ENCODE data around the gene IL32.
"Not testable (repeated sequence)": the region's sequence is repeated elsewhere in the genome, so short reads cannot be mapped to it uniquely, and the experiment has no call there.

IL32 gene

DNA sequence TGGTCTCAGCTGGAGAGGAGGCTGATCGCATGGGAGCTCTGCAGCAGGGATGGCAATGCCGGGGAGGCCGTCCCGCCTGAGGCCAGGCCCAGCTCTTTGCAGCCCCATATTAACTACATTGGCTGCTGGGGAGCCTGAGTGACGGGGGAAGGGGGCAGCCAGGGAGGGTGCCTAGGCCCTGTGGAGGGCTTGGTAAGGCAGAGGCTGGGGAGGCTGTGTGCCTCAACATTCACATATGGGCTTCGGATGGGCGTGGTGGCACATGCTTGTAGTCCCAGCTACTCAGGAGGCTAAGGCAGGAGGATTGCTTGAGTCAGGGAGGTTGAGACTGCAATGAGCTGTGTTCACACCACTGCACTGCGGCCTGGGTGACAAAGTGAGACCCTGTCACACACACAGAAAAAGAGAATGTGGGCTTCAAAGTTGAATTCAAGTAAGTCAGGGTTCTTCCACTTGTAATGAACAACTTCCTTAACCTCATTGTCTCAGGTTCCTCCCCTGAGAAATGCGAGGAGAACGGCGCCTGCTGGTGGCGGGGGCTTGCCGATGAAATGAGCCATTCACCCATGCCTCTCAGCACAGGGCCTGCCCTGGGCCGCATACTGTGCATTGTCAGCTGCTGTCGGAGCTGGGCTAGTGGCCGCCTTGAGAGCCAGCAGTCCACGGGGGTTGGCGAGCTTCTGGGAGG is 7.3 kb downstream of the IL32 start:
- DNase-seq = not testable (repeated sequence)

DNA sequence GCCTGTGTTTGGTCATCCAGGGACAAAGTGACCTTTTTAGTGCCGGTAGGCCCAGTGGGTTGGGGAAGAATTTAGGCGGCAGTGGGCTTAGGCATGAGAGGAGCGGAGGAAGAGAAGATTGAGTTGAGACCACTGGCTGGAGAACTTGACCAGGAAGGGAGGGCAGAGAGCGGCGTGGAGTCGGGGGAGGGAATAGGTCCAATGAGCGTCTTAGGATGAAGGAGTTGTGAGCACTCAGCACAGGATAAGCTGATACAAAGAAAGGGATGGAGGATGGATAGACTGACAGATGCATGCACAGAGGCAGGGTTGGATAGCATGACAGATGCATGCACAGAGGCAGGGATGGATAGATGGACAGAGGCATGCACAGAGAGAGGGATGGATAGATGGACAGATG is 8.0 kb downstream of the IL32 start:
- no peak for DNase-seq

DNA sequence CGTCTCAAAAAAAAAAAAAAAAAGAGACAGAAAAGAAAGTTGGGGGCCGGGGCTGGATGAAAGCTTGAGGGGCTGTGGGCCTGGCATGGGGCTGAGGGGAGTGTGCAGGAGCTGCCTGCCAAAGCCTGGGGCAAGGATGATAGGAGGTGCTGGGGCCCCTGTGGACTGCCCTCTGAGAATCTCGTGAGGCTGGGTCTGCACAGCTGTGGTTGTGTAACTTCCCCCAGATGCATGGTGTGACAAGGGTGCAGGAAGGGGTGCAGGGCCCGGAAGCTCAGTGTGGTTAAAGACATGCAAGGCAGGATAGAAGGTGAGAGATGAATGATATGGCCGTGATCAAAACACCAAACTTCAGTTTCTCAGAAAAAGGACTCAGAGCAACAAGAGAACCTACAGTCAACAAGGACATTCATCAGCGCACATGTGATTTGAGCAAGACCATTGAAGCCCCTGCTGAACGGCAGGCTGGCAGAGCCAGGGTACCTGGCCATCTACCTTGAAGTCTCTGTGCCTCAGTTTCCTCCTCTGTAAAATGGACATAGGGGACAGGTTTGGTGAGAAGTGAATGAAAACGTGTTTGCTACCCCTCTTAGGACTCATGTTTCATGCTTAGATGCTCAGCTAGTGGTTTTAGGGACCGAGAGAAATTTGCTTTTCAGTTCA is 9.6 kb downstream of the IL32 start:
- peak; percentile 38 to 74 (median 64) for DNase-seq

DNA sequence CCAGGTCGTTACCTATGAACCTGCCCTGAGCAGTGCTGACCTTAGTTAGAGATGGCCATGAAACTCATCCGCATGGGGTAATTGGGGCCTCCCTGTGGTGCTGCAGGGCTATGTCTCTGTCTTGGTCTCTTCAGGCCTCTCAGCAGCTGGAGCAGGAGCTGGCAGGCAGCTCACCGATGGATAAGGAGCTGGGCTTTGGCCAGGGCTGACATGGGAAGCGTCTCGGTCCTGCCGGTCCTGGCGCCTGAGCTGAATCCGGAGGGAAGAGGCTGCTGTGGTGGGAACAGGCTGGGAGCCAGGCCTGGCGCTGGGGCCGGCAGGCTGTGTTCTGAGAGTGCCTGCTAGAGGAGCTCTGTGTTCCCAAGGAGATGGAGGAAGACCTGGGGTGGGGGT is 10.1 kb downstream of the IL32 start:
- DNase-seq = no peak

DNA sequence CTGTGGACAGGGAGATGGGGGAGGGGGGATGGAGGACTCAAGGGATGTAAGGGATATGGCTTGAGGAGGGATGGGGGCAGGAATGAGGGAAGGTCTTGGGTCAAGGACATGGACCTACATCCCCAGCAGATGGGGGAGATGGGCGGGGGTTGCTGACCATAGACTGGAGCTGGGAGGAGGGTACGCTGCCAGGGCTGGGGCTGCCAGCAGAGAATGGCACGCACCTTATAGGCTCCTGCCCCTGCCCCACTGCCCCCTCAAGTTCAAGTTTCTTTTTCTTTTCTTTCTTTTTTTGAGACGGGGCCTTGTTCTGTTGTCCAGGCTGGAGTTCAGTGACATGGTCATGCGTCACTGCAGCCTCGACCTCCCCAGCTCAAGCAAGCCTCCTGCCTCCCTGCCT is 10.5 kb downstream of the IL32 start:
- not testable (repeated sequence) for DNase-seq

DNA sequence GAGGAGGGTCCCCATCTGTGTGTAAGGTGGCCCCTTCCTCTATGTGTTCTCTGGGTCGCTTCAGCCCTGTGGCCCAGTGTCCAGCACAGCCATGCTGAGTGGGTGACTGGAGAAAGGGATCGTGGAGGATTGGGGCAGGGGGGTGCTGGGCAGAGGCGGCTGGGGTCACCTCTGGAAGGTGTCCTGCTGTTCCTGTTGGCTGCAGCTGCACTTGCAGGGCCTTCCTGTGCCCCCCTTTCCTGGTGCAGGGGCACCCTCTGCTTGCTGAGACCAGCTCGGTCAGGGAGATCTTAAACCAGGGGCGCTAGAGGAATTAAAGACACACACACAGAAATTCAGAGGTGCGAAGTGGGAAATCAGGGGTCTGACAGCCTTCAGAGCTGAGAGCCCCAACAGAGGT is 11.1 kb downstream of the IL32 start:
- DNase-seq = no peak

DNA sequence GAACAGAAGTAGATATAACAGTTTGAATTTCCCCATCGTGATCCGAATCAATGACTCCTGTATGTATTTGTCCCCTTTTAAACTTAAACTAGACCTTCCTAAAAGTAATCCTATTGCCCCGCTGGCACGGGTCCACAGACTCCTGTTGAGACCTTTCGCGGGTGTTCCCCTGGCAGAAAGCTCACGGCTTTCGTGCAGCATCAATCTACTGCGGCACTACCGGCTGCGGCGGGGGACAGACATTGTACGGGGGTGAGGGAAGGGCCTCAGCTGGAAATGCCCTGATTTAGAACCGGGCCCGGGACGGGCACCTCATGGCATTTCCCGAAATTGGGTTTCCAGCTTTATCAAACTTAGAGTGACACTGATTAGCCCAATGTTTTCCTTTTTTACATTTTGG is 14.6 kb downstream of the IL32 start:
- DNase-seq = no peak

DNA sequence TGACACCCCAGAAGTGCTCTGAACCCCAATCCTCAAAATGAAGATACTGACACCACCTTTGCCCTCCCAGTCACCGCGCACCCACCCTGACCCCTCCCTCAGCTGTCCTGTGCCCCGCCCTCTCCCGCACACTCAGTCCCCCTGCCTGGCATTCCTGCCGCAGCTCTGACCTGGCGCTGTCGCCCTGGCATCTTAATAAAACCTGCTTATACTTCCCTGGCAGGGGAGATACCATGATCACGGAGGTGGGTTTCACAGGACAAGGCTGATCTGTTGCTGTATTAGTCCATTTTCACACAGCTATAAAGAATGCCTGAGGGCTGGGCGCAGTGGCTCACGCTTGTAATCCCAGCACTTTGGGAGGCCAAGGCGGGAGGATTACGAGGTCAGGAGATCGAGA is 16.5 kb downstream of the IL32 start:
- not testable (repeated sequence) for DNase-seq

DNA sequence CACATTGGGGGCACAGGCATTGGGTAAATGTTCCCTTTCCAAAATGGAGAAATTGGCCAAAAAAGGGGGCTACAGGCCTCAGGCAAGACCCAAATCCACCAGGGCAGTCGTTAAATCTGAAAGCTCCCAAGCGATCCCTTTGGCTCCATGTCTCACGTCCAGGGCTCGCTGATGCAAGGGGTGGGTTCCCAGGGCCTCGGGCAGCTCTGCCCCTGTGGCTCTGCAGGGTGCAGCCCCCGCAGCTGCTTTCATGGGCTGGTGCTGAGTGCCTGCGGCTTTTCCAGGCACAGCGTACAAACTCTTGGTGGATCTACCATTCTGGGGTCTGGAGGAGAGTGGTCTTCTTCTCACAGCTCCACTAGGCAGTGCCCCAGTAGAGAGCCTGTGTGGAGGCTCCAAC is 18.0 kb downstream of the IL32 start:
- DNase-seq = not testable (repeated sequence)

DNA sequence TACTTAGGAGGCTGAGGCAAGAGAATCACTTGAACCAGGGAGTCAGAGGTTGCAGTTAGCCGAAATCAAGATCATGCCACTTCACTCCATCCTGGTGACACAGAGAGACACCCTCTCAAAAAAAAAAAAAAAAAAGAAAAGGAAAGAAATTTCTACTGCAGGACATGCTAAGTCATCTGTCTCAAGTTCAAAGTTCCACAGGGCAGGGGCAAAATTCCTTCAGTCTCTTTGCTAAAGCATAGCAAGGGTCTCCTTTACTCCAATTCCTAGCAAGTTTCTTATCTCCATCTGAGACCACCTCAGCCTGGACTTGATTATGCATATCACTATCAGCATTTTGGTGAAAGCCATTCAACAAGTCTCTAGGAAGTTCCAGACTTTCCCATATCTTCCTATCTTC is 19.1 kb downstream of the IL32 start:
- DNase-seq = no peak

DNA sequence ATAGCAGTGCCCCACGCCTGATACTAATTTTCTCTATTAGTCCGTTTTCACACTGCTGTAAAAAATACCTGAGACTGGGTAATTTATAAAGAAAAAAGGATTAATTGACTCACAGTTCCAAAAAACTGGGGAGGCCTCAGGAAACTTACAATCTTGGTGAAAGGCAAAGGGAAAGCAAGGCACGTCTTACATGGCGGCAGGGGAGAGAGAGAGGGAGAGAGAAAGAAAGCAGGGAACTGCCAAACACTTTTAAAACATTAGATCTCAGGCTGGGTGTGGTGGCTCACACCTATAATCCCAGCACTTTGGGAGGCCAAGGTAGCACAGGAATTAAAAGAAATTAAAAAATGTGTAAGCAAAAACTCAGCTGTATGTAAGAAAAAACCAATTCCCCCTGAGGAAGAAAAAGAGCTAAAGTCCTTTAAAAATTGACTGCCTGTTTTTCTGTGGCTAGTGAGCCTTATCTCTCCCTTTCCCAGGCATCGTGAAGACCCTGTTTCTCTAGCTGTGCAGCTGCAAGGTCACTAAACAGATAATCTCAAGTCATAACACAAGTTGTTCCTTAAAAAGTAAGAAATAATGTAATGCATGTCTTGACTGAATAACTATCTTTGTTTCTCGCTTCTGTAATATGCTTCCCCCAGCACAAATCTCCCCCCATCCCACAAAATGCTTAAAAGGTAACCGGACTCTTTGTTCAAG is 19.7 kb downstream of the IL32 start:
- no peak for DNase-seq

DNA sequence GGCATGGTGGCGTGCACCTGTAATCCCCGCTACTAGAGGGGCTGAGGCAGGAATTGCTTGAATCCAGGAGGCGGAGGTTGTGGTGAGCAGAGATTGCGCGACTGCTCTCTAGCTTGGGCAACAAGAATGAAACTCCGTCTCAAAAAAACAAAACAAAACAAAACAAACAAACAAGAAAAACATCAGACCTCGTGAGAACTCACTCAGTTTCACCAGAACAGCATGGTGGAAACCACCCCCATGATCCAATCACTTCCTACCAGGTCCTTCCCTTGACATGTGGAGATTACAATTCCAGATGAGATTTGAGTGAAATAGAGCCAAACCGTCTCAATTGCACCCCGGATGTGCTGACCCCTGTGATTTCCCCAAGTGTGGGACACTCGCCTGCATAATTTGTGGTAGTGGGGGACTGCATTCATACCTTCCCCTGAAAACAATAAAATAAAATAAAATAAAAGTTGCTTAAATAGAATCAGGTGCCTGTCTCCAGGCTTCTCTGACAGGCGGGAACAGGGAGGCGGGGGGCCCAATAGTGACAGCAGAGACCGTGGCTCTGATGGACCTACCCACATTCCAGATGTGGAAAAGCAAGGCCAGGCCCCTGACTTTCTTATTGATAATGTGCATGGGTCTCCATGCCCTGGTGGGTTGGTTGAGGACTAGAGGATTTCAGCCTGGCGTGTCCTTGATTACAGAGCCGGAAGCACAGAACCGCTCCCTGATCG is 20.6 kb downstream of the IL32 start:
- no peak for DNase-seq

DNA sequence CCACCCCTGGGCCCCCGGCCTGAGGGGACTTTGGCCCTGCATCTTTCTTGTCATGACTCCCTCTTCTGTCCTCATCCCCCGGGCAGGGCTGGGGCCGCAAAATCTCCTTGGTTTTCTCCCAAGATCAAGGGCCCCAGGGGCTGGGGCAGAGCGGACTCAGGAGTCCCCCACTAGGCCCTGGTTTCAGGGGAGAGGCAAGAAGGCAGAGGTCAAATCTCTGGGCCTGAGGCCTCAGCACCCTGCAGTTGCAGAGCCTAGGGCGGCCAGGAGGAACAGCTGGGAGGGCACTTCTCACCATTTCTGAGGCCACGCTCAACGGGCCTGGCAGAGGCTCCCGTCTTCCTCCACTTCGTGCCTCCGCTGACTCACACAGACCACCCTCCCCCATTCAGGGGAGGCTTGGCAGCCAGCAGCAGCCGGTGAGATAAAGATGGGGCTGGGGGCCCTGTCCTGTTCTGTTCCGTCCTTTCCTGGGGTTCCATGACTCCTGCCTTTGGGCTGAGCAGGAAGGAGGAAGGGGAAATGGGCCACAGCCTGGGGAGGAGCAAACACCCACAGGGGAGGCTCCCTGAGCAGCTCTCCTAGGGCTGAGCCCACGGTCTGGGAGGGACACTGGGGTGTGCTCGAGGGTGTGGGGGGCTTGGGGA is 21.3 kb downstream of the IL32 start:
- DNase-seq = no peak

DNA sequence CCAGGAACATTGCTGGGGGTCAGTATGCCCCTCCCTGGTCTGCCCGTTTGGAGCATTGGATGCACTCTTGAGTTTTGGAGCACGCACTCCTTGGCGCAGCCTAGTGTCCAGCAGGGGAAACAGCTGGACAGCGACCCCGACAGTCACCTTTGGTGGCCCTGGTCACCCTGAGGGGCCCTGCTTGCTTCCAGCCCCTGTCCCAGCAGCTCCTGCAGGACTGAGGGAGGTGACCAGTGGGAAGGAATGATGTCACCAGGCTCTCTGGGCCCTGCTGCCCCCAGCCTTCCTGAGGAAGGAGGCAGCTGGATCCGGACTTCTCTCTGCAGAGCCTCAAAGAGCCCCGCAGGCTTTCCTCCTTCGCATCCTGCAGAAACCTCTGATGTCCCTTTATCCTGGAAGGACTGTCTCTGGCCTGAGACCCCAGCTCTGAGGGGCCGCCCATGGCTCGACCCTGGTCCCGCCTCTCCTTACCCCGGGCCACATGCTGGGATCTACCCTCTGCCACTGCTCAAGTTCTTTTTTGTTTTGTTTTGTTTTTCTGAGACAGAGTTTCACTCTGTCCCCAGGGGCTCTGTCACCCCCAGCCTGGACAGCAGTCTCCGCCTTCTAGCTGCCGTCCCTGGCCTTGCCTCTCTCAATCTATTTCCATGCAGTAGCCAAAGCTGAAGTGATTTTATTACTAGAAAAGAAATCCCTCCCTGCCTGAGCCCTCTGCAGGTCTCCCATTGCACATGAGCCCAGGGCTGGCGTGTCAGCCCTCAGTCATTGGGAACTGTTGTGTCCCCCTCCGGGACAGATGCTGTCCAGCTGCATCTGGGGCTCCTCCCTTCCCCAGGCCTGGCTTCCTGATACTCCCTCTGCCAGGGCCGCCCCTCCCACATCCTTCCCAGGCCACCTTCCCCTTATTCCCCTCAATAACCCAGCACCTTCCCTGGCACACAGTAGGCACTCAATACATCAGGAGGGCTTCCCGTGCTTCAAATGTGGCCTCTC is 22.1 kb downstream of the IL32 start:
- DNase-seq = no peak

DNA sequence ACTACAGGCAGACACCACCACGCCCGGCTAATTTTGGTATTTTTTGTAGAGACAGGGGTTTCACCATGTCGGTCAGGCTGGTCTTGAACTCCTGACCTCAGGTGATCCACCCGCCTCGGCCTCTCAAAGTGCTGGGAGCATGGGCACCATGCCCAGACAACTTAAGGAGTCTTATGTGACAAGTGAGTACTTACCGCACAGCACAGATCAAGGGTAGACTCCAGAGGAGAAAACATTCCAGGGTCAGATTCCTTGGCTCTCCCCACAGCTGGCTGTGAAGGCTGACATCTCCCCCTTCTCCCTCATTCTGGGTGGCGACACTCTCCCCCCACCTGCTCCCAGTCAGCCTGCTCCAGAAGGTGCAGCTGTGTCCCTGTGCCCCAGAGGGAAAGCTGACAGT is 23.0 kb downstream of the IL32 start:
- no peak for DNase-seq

DNA sequence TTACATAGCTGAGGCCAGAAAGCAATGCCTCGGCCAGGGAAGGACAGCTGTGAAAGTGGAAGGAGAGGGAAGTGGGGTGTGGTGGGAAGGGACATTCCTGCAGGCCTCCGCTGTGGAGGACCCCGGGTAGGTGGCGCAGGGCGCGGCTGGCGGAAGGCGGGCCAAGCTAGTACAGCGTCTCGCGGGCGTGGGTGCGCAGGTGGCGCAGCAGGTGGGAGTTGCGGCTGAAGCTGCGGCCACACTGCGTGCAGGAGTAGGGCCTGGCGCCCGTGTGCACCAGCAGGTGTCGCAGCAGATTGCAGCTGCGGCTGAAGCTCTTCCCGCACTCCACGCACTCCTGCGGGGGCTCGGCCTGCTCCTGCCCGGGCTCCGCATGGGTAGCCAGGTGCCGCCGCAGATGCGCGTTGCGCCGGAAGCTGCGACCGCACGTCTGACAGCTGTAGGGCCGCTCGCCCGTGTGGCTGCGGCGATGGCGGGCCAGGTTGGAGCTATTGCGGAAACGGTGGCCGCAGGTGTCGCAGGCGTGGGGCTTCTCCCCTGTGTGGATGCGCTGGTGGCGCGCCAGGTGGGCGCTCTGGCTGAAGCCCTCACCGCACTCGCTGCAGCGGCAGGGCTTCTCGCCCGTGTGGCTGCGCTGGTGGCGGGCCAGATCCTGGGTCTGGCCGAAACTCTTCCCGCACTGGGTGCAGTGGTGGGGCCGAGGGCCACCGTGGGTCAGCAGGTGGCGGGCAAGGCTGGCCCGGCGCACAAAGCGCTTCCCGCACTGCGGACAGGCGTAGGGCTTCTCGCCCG is 23.7 kb downstream of the IL32 start:
- DNase-seq = no peak

DNA sequence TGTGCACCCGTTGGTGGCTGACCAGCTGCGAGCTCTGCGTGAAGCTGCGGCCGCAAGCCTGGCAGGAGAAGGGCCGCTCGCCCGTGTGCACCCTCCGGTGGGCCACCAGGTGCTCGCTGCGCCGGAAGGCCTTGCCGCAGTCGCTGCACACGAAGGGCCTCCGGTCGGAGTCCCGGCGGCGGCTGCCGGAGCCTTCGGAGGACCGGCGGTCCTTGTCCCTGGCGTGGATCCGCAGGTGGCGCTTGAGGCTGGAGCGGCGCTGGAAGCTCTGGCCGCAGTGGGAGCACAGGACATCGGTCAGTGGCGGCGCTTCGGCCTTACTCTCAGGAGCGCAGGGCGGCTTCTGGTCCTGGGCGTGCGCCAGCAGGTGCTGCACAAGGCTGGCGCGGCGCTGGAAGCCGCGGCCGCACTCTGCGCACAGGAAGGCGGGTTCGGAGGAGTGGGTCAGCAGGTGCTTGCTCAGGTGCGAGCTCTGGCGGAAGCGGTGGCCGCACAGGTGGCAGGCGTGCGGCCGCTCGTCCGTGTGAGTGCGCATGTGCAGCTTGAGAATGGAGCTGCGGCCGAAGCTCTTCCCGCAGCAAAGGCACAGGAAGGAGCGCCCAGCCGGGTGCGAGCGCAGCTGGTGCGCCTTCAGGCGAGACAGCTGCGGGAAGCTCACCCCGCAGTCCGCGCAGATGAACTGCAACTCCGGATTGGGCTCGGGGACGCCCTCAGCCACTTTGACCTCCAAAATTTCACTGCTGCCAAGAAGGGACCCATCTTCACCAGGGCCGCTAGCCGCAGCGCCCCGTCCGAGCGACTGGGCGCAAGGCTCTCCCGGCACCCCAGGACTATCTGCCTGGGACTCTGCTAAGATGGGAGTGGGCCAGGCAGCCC is 24.5 kb downstream of the IL32 start:
- DNase-seq = no peak

DNA sequence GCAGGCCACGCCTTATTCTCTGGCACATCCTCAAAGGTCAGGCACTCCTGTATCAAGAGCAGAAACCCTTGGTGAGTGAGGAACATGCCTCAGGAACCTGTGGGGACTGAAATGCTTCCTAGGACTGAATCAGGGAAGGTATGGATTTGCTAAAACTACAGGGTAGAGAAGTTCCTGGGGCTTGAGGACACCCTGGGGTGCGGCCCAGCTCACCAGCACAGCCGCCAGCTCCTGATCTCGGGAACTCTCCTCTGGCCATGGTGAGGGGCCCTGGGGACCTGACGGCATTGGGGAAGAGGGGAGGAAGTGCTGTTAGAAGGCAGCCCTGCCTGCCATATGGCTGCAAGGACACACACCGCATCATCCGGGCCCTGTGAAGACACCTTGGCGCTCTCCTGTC is 26.1 kb downstream of the IL32 start:
- DNase-seq = no peak

DNA sequence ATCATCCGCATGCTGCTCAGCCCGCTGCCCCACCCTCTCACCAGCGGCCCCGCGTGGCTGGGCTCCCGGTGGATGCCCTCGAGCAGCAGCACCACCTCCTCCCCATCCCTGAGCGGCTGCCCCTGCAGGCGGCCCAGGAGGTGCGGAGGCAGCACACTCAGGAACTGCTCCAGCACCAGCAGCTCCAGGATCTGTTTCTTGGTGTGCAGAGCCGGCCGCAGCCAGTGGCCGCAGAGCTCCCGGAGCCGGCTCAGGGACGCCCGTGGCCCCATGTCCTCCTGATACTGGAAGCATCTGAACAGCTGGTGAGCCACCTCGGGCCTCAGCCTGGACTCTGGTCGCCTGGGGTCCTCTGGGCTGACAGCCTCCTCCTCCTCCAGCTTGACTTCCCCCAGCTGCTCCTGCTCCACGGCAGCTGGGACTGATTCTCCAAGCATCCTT is 27.1 kb downstream of the IL32 start:
- no peak for DNase-seq

Measured in activated CD4-positive, CD25-positive, alpha-beta regulatory T cell (primary cell).